A673 (cell line): Measurements from ENCODE around the gene CISD2. TPM values are rescaled to one million over a fixed set of nuclear protein-coding genes. Genes with fewer than 3 reads are reported as not detected.

Experiments
- BruUV-seq: library from RNA; stranded (reverse); fragments of 400-500 nt; replicated peaks from 2 replicates; lab custom pipeline; 2021; lab: Mats Ljungman, UMichigan
- CTCF ChIA-PET: fragments of 300-600 bp; sonication (Branson Sonifier 250); formaldehyde crosslinking; loops from one replicate; lab custom pipeline; 2022; ENCODE audit warnings: antibody characterized with exemption; lab: Charles Lee
- POLR2A ChIA-PET: fragments of 300-600 bp; sonication (Branson Sonifier 250); formaldehyde crosslinking; loops from one replicate; lab custom pipeline; 2022; ENCODE audit warnings: antibody characterized with exemption; ENCODE audit not compliant: low non-redundant PET; lab: Charles Lee
- DNase-seq: peaks from one replicate; pipeline ENCODE4 v3.0.0-alpha.2; 2015; ENCODE audit warnings: low spot score
- H3K27ac ChIP-seq: fragments of 200-600 bp; sonication (generic); 2 replicates; pipeline ENCODE4 v1.5.1; 2016; ENCODE audit warnings: mixed run types, low read depth, mild to moderate bottlenecking, mixed read lengths, antibody characterized with exemption, low read length; ENCODE audit not compliant: poor library complexity, severe bottlenecking
- H3K27me3 ChIP-seq: fragments of 200-600 bp; sonication (generic); replicated peaks from 2 replicates; pipeline ENCODE4 v1.6.1; 2017; ENCODE audit warnings: mixed run types, low read depth, mild to moderate bottlenecking, mixed read lengths, antibody characterized with exemption, low read length; ENCODE audit not compliant: insufficient read depth, poor library complexity
- H3K36me3 ChIP-seq: fragments of 200-600 bp; sonication (generic); 2 replicates; pipeline ENCODE4 v1.6.1; 2016; ENCODE audit warnings: mixed run types, mild to moderate bottlenecking, mixed read lengths, antibody characterized with exemption, low read length; ENCODE audit not compliant: insufficient read depth, poor library complexity, severe bottlenecking
- H3K4me1 ChIP-seq: fragments of 200-600 bp; sonication (generic); 2 replicates; pipeline ENCODE4 v1.6.1; 2017; ENCODE audit warnings: mixed run types, mild to moderate bottlenecking, mixed read lengths, antibody characterized with exemption, low read length; ENCODE audit not compliant: insufficient read depth, poor library complexity, severe bottlenecking
- H3K4me3 ChIP-seq: fragments of 200-600 bp; sonication (generic); 2 replicates; pipeline ENCODE4 v1.5.1; 2016; ENCODE audit warnings: low read depth, mixed run types, mild to moderate bottlenecking, mixed read lengths, low read length; ENCODE audit not compliant: poor library complexity, severe bottlenecking
- H3K9me3 ChIP-seq: fragments of 200-600 bp; sonication (generic); 2 replicates; pipeline ENCODE4 v1.6.1; 2016; ENCODE audit warnings: mixed run types, low read depth, mild to moderate bottlenecking, mixed read lengths, antibody characterized with exemption, low read length; ENCODE audit not compliant: poor library complexity, severe bottlenecking
- EZH2 ChIP-seq: fragments of 200-600 bp; sonication (generic); IDR thresholded peaks from 2 replicates; pipeline ENCODE4 v1.6.1; 2017; ENCODE audit warnings: borderline replicate concordance, low read depth, mild to moderate bottlenecking, mixed read lengths, antibody characterized with exemption, low read length; ENCODE audit not compliant: poor library complexity, severe bottlenecking
- intact Hi-C: fragments of 100-400 bp; cut with micrococcal nuclease; formaldehyde crosslinking; loops from one replicate; pipeline ENCODE4 v1.10.0; 2022; ENCODE audit not compliant: unreplicated experiment
- total RNA-seq: library from RNA; stranded (reverse); gene quantifications from 2 replicates; pipeline ENCODE4 v1.2.3, GENCODE V29; 2021
- TF ChIP-seq, protein P1 (sequence below): fragments of 300-800, 200-600 bp; sonication (generic); conservative IDR thresholded peaks from 2 replicates; pipeline ENCODE4 v1.5.1; 2017; ENCODE audit warnings: low read depth, mild to moderate bottlenecking, antibody characterized with exemption, low read length, moderate library complexity, mixed read lengths

CISD2 gene
- total RNA-seq, 1 experiment from 2014 or later = 49.3 TPM

- no TSS peak for BruUV-seq
- Histone ChIP-seq H3K4me3 (no peak overlapping the region), H3K36me3 (no peaks in the 10 kb centered on the region), H3K27me3 (no peaks in the 10 kb centered on the region), H3K9me3 (no peaks in the 10 kb centered on the region), H3K27ac (no peak overlapping the region), H3K4me1 (no peaks in the 10 kb centered on the region)
- ChIA-PET POLR2A (no interaction called here), CTCF (no interaction called here)
- DNase-seq = no peak
- intact Hi-C loops = no loop called here
- no peak for TF ChIP-seq EZH2
- TF ChIP-seq, protein P1, sequence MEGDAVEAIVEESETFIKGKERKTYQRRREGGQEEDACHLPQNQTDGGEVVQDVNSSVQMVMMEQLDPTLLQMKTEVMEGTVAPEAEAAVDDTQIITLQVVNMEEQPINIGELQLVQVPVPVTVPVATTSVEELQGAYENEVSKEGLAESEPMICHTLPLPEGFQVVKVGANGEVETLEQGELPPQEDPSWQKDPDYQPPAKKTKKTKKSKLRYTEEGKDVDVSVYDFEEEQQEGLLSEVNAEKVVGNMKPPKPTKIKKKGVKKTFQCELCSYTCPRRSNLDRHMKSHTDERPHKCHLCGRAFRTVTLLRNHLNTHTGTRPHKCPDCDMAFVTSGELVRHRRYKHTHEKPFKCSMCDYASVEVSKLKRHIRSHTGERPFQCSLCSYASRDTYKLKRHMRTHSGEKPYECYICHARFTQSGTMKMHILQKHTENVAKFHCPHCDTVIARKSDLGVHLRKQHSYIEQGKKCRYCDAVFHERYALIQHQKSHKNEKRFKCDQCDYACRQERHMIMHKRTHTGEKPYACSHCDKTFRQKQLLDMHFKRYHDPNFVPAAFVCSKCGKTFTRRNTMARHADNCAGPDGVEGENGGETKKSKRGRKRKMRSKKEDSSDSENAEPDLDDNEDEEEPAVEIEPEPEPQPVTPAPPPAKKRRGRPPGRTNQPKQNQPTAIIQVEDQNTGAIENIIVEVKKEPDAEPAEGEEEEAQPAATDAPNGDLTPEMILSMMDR = no peak
Measured at GRCh38 chr4:102847687-102848086, 21.1 kb upstream of the CISD2 start.

DNA sequence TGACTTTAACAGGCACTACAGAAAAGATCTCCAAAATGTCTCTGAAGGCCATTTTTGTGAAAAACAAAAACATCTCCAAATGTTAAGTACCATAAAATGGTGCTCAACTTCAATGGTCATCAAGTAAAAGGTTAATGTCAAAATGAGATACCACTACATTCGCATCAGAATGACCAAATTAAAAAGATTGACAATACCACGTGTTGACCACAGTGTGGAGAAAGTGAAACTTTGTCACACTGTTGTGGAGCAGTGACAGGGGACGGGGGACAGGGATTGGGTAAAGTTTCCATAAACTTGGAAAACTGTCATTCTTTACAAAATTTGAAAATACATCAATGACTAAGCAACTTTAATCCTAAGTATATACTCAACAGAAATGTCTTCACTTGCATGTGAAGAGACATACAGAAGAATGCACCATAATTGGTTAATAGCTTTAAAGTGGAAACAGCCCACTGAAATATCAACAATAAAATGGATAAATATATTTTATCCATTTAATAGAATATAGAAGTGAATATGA is 19.1 kb upstream of the CISD2 start:
- Histone ChIP-seq H3K27ac (no peak overlapping the region), H3K4me1 (no peaks in the 10 kb centered on the region), H3K4me3 (no peak overlapping the region), H3K27me3 (no peaks in the 10 kb centered on the region), H3K36me3 (no peaks in the 10 kb centered on the region), H3K9me3 (no peaks in the 10 kb centered on the region)
- ChIA-PET CTCF (no interaction called here), POLR2A (no interaction called here)
- no peak for TF ChIP-seq EZH2
- TF ChIP-seq, protein P1 = no peak
- intact Hi-C loops = no loop called here
- no peak for DNase-seq
- BruUV-seq = no TSS peak

DNA sequence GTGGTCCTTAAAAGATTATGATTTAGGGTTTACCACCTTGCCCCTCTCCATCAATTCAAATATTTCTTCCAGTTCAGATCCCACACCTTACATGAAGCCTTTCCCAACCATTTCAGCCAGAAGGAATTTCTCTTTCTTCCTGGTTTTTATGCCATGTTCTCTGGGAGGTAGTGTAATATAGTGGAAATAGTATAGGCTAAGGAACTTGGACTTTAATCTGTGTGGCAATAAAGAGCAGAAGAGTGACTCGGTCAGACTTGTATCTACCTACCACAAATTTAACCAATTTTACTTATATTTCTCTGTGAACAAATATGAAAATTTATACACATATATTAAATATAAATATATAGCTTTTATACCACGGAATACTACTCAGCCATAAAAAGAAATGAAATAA is 18.4 kb upstream of the CISD2 start:
- BruUV-seq = no TSS peak
- H3K36me3 ChIP-seq = no peaks in the 10 kb centered on the region
- intact Hi-C loops = no loop called here
- no peaks in the 10 kb centered on the region for H3K9me3 ChIP-seq
- DNase-seq = no peak
- H3K4me3 ChIP-seq = no peak overlapping the region
- H3K4me1 ChIP-seq = no peaks in the 10 kb centered on the region
- H3K27me3 ChIP-seq = no peaks in the 10 kb centered on the region
- ChIA-PET POLR2A (no interaction called here), CTCF (no interaction called here)
- TF ChIP-seq, protein P1 = no peak
- no peak for TF ChIP-seq EZH2
- no peak overlapping the region for H3K27ac ChIP-seq
